HG03460 (cell line): Measurements from ENCODE around the gene ATP6V1G2.
"Not testable (repeated sequence)": the region's sequence is repeated elsewhere in the genome, so short reads cannot be mapped to it uniquely, and the experiment has no call there.

Source experiments
- ATAC-seq: cut with Tn5 transposase; IDR thresholded peaks from one replicate; pipeline ENCODE4 v1.9.1; 2021; ENCODE audit not compliant: unreplicated experiment

Gene ATP6V1G2

DNA sequence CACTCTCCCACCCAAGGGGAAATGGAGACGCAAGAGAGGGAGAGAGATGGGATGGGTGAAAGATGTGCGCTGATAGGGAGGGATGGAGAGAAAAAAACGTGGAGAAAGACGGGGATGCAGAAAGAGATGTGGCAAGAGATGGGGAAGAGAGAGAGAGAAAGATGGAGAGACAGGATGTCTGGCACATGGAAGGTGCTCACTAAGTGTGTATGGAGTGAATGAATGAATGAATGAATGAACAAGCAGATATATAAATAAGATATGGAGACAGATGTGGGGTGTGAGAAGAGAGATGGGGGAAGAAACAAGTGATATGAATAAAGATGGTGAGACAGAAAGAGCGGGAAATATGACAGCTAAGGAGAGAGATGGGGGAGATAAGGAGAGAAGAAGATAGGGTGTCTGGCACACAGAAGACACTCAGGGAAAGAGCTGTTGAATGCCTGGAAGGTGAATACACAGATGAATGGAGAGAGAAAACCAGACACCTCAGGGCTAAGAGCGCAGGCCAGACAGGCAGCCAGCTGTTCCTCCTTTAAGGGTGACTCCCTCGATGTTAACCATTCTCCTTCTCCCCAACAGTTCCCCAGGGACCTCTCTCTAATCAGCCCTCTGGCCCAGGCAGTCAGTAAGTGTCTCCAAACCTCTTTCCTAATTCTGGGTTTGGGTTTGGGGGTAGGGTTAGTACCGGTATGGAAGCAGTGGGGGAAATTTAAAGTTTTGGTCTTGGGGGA, 29.7 kb upstream of the ATP6V1G2 start:
- ATAC-seq: no peak

DNA sequence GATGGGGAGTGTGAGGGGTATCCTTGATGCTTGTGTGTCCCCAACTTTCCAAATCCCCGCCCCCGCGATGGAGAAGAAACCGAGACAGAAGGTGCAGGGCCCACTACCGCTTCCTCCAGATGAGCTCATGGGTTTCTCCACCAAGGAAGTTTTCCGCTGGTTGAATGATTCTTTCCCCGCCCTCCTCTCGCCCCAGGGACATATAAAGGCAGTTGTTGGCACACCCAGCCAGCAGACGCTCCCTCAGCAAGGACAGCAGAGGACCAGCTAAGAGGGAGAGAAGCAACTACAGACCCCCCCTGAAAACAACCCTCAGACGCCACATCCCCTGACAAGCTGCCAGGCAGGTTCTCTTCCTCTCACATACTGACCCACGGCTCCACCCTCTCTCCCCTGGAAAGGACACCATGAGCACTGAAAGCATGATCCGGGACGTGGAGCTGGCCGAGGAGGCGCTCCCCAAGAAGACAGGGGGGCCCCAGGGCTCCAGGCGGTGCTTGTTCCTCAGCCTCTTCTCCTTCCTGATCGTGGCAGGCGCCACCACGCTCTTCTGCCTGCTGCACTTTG, 29.0 kb upstream of the ATP6V1G2 start, which contains the start of gene TNF:
TNF (plus strand) TSS at position 231 of the 567 bp plus-strand sequence; CDS start at position 408, 177 bp downstream.
- no peak for ATAC-seq

DNA sequence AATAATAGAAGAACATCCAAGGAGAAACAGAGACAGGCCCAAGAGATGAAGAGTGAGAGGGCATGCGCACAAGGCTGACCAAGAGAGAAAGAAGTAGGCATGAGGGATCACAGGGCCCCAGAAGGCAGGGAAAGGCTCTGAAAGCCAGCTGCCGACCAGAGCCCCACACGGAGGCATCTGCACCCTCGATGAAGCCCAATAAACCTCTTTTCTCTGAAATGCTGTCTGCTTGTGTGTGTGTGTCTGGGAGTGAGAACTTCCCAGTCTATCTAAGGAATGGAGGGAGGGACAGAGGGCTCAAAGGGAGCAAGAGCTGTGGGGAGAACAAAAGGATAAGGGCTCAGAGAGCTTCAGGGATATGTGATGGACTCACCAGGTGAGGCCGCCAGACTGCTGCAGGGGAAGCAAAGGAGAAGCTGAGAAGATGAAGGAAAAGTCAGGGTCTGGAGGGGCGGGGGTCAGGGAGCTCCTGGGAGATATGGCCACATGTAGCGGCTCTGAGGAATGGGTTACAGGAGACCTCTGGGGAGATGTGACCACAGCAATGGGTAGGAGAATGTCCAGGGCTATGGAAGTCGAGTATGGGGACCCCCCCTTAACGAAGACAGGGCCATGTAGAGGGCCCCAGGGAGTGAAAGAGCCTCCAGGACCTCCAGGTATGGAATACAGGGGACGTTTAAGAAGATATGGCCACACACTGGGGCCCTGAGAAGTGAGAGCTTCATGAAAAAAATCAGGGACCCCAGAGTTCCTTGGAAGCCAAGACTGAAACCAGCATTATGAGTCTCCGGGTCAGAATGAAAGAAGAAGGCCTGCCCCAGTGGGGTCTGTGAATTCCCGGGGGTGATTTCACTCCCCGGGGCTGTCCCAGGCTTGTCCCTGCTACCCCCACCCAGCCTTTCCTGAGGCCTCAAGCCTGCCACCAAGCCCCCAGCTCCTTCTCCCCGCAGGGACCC, 28.0 kb upstream of the ATP6V1G2 start:
- ATAC-seq: no peak

DNA sequence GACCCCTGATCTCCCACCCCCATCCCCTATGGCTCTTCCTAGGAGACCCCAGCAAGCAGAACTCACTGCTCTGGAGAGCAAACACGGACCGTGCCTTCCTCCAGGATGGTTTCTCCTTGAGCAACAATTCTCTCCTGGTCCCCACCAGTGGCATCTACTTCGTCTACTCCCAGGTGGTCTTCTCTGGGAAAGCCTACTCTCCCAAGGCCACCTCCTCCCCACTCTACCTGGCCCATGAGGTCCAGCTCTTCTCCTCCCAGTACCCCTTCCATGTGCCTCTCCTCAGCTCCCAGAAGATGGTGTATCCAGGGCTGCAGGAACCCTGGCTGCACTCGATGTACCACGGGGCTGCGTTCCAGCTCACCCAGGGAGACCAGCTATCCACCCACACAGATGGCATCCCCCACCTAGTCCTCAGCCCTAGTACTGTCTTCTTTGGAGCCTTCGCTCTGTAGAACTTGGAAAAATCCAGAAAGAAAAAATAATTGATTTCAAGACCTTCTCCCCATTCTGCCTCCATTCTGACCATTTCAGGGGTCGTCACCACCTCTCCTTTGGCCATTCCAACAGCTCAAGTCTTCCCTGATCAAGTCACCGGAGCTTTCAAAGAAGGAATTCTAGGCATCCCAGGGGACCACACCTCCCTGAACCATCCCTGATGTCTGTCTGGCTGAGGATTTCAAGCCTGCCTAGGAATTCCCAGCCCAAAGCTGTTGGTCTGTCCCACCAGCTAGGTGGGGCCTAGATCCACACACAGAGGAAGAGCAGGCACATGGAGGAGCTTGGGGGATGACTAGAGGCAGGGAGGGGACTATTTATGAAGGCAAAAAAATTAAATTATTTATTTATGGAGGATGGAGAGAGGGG, 27.1 kb upstream of the ATP6V1G2 start:
- no peak for ATAC-seq

DNA sequence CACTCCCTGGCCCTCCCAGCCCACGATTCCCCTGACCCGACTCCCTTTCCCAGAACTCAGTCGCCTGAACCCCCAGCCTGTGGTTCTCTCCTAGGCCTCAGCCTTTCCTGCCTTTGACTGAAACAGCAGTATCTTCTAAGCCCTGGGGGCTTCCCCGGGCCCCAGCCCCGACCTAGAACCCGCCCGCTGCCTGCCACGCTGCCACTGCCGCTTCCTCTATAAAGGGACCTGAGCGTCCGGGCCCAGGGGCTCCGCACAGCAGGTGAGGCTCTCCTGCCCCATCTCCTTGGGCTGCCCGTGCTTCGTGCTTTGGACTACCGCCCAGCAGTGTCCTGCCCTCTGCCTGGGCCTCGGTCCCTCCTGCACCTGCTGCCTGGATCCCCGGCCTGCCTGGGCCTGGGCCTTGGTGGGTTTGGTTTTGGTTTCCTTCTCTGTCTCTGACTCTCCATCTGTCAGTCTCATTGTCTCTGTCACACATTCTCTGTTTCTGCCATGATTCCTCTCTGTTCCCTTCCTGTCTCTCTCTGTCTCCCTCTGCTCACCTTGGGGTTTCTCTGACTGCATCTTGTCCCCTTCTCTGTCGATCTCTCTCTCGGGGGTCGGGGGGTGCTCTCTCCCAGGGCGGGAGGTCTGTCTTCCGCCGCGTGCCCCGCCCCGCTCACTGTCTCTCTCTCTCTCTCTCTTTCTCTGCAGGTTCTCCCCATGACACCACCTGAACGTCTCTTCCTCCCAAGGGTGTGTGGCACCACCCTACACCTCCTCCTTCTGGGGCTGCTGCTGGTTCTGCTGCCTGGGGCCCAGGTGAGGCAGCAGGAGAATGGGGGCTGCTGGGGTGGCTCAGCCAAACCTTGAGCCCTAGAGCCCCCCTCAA, 25.9 kb upstream of the ATP6V1G2 start, which contains the start of gene LTA:
LTA (plus strand) TSS at position 249 of the 871 bp plus-strand sequence; CDS start at position 703, 454 bp downstream.
- ATAC-seq: peak; percentile 38

DNA sequence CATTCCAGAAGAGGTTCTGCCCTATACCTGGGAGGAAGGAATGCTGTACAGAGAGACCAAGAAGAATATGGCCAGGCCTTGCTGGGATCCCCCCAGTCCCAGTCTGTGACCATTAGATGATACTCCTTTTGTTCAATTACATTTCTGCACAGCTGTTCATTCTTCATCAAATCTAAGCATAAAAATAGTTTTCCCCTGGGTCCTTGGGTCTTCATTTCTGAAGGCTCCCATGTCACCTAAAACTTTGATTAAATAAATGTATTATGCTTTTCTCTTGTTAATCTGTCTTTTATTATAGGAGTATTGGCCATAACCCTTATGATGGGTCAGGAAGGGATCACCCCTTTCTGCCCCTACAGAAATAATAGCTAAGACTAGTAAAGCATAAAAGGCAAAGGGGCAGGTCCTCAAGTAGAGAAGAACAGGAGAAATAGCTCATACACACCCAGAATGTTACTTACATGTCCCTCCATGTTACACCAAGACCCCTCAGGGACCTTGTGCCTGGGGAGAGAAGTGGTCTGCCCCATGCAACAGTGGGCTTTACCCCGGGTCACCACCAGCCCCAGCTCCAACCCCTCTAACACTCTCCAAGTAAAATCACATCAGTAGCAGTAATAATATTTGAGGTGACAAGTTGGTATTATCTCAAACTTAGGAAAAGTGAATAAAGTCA, 23.6 kb upstream of the ATP6V1G2 start:
- no peak for ATAC-seq

DNA sequence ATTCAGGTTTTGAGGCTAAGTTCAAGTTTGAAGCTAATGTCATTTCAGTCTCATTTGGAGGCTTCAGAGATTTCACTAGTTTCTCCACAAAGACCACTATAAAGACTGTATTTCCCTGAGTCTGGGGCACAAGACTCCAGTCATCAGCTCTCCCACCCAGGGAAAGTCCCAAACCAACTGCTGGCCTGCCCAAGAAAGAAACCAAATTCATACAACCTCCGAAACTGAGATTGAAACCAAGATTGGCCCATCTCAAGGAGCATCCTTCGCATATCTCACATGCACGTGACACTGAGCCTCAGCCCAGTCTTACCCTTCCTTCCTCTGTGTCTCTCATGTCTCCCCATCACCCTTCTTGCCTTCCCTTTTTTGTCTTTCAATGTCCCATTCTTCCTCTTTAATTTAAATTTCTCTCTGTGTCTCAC, 22.1 kb upstream of the ATP6V1G2 start:
- peak; percentile 56 for ATAC-seq

DNA sequence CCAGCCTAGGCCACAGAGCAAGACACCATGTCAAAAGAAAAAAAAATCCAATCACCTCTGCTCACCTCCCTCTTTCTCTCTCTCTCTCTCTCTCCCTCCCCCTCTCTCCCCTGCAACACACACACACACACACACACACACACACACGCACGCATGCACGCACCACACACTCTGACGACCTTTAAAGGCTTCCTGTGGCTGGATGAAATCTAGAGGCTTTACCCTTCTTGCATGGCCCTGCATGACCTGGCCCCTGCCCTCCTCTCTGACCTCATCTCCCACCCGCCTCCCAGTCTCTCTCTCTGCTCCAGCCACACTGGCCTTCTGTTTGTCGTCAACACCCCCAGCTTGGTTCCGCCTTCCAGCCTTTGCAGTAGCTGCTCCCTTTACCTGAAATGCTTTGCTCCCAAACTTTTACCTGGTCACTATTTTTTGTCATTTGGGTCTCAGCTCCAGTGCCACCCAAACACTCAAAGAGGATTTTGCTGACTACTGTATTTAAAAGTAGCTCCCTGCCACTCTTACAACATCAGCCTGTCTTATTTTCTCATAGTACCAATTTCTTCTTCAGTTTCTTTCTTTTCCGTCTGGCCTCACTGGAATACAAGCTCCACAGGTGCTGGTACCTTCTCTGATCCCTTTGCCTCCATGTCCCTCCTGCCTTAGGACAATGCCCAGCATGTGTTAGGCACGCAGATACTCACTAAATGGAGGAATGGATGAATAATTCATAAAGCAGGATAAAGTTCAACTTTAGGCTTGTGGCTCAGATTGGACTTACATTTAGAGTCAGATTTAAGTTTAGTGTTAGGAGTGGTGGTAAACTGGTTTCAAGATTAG, 21.3 kb upstream of the ATP6V1G2 start:
- no peak for ATAC-seq

DNA sequence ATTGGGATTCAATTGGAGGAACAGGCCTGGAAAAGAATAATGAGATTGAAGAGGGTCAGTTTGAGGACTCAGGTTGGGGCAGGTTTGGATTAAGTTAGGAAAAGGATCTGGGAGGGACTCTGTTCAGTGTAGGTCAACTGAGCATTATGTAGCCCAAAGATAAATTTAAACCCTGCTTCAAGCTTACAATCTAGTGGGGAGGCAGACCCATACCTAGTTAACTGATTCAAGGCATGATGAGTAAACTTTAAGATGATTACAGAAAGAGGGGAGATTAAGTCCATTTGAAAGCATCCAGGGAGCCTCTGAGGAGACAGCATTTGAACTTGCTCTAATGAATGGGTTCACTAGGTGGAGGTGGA, 14.3 kb upstream of the ATP6V1G2 start:
- no peak for ATAC-seq

DNA sequence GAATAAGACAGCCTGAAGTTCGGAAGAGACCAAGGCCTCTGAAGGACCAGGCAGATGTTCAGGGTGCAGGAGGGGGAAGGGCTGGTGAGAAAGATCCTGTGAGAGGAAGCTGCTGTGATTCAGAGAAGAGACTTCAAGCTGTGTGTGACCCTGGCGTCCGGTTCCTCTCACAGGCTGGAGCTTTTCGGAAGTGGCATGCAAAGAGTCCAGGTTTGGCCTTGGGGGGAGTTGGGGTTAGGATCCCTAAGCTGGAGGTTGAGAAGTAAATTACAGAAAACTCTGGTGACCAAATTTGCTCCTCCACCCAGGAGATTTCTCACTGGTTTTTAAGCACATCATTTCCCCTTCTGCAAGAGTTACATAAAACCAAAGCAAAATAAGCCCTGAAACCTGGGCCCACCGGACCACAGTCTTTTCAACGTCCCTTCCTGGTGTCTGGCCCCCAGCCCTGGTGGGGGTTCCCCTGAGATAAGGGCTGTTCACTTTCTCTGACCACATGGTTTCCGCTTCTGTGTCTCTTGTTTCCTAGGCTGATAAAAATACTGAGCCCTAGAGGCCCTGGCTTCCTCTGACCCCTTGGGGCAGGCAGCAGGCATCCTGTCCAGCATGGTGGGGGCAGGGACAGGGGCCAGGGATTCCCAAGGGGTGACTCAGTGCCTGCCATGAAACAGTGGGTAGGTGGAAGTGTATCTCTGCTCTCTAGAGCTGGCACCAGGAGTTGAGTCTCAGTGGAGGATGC, 13.7 kb upstream of the ATP6V1G2 start:
- peak; percentile 70 for ATAC-seq

DNA sequence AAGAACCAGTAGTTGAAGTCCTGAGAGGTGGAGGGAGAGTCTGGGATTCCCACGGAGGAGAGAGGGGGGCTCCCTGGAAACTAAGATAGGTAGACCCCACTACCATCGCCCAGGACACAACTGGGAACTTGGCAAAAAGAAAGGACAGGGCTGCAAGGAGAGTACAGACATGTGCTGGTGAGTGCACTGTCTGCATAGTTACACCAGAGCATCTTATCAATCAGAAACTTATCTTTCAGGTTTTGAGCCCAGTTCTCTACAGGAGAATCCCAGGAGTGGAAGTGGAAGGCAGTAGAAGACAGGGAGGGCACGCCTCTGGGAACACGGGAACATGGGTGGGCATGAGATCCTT, 13.2 kb upstream of the ATP6V1G2 start:
- no peak for ATAC-seq

DNA sequence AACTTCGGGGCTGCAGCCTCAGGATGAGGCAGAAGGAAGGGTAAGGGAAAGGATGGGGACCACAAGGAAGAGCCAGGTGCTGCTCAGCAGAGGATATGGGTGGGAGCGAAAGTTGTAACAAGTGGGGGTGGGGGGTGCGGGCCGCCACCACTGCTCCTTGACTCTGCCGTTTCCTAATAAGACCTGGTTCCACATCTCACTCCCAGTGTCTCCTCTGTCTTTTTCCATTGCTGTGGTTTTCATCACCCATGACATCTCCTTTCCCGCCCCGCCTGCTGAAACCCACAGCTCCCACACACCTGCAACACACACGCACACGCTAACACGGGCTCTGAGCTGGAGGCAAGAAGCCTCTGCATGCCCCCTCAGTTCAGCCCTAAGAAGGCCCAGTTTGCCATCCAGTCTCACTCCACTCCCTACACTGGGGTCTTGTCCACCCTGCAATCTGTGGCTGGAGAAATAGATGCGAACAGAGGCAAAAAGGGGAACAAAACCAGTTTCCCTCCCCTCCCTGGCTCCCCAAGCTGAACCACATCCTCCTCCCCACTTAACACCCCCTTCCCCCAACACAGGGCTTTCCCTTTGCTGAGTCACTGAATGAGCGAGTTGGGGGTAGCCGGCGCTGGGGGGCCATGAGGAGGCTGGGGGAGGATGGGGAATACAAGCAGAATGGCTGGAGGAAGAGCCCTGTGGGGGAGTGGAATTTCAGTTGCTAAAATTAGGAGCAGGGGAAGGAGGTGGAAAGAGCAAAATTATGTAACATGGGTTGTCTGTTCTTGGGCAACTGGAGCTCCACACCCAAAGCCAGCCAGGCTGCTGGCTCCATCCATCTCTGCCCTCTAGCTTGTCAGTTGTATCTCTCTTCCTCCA, 12.5 kb upstream of the ATP6V1G2 start:
- no peak for ATAC-seq

DNA sequence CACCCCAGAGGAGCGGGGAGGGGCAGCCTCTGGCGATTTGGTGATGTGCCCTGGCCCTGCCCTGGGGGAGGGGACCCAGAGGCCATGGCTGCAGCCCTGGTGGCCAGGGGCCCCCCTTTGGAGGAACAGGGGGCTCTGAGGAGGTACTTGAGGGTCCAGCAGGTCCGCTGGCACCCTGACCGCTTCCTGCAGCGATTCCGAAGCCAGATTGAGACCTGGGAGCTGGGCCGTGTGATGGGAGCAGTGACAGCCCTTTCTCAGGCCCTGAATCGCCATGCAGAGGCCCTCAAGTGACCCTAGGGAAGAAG, 11.9 kb upstream of the ATP6V1G2 start:
- no peak for ATAC-seq

DNA sequence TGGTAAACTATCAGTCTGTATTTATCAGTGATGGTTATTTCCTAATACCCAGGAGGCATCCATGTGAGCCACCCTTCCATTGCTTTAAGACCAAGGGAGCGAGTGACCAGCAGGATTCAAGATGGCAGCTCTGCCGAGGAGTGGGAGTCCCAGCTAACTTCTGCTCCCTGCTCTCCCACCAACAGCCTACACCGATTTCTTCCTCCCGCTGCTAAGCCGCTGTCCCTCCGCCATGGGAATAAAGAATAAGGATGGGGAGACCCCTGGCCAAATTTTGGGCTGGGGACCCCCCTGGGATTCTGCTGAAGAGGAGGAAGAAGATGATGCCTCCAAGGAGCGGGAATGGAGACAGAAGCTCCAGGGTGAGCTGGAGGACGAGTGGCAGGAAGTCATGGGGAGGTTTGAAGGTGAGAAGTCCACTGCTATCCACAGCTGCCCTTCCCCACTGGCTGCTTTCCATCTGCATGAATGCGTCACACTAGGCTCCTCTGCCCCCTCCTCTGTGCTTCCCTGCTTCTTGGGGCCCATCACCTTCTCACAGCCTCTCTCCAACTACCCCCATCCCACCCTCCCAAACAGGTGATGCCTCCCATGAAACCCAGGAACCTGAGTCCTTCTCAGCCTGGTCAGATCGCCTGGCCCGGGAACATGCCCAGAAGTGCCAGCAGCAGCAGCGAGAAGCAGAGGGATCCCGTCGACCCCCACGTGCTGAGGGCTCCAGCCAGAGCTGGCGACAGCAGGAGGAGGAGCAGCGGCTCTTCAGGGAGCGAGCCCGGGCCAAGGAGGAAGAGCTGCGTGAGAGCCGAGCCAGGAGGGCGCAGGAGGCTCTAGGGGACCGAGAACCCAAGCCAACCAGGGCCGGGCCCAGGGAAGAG, 11.3 kb upstream of the ATP6V1G2 start:
- ATAC-seq: no peak

DNA sequence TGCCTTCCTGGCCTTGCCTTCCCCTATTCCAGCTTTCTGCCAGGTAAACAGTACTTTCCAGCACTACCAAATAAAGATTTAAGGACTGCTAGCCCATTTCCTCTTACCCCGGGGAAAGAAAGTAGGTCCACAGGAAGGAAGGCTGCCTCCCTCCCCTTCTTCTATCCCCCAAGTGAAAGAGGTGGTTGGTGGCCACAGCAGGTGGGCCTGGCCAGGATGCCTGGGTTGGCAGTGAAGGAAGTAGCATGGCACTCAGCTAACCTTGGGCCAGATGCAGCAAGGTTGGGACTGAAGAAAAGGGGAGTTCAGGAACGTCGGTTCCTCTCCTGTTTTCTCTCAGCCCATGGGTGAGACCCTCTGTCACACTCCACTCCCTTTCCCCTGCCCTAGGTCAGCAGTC, 9.9 kb upstream of the ATP6V1G2 start:
- ATAC-seq: no peak

DNA sequence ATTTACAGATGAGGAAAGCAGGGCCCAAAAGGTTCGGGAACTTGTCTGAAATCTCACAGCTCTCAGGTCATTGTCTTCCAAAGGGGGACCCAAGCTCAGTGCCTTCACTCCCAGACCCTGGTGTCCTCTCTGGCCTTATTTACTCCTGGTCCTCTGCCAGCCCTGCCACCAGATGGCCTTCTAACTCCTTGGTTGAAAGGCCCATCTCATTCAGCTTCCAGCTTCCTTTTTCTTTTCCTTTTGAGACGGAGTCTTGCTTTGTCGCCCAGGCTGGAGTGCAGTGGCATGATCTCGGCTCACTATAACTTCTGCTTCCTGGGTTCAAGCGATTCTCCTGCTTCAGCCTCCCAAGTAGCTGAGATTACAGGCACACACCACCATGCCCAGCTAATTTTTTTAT, 5.0 kb upstream of the ATP6V1G2 start:
- not testable (repeated sequence) for ATAC-seq
